Measurements from ENCODE around the gene BHMT. TPM values are rescaled to one million over a fixed set of nuclear protein-coding genes. Genes with fewer than 3 reads are reported as not detected.

Gene BHMT
- total RNA-seq, 3 donors from 2014 or later (not counting 1 experiment from before 2014, with no cell fraction given), result not detected

- TF ChIP-seq CTCF (IDR thresholded peaks at IDR 0.05), result no peak
- ATAC-seq, result no peak
- no peak overlapping the region for H3K27ac Mint-ChIP-seq
- Histone ChIP-seq H3K4me3 (ENCODE audit: low read length) (no peak overlapping the region), H3K36me3 (ENCODE audit: control insufficient read depth, insufficient read depth, low read length) (no peaks in the 10 kb centered on the region), H3K27me3 (ENCODE audit: control insufficient read depth, insufficient read depth, low read length) (no peaks in the 10 kb centered on the region), H3K27ac (ENCODE audit: low read length) (no peak overlapping the region), H3K4me1 (ENCODE audit: control insufficient read depth, insufficient read depth, low read length) (no peaks in the 10 kb centered on the region), H3K9me3 (ENCODE audit: control insufficient read depth, insufficient read depth, low read length) (peaks cover 3% of the 10 kb centered on the region)
- no peak overlapping the region for H3K4me3 Mint-ChIP-seq
- intact Hi-C loops (cut with micrococcal nuclease), result no loop called here
- no peak for DNase-seq
- no peaks in the 10 kb centered on the region for H3K9me3 Mint-ChIP-seq
- WGBS (ENCODE audit: insufficient coverage), result 39% methylated on average over 2 of the region's 3 CpGs
- H3K27me3 Mint-ChIP-seq (ENCODE audit: low read depth in 2 of 2), result no peaks in the 10 kb centered on the region
- peaks cover 0 to 9% of the 10 kb centered on the region in 2 donors for H3K4me1 Mint-ChIP-seq
- H3K36me3 Mint-ChIP-seq, result no peaks in the 10 kb centered on the region
These were observed 33.8 kb upstream of the BHMT start for GRCh38 chr5:79077680-79078365.

GRCh38 chr5:79080804-79081203 is 30.8 kb upstream of the BHMT start:
- H3K4me1 Mint-ChIP-seq, result peaks cover 0 to 9% of the 10 kb centered on the region in 2 donors
- peaks cover 0 to 2% of the 10 kb centered on the region in 2 donors for H3K27me3 Mint-ChIP-seq (ENCODE audit: low read depth in 2 of 2)
- H3K4me1 ChIP-seq (ENCODE audit: control insufficient read depth, insufficient read depth, low read length), result no peaks in the 10 kb centered on the region
- TF ChIP-seq CTCF (IDR thresholded peaks at IDR 0.05), result no peak
- no peak overlapping the region for H3K4me3 ChIP-seq (ENCODE audit: low read length)
- H3K9me3 Mint-ChIP-seq, result no peaks in the 10 kb centered on the region
- H3K27me3 ChIP-seq (ENCODE audit: control insufficient read depth, insufficient read depth, low read length), result no peaks in the 10 kb centered on the region
- ATAC-seq, result no peak
- intact Hi-C loops (cut with micrococcal nuclease), result no loop called here
- no peaks in the 10 kb centered on the region for H3K36me3 ChIP-seq (ENCODE audit: control insufficient read depth, insufficient read depth, low read length)
- H3K36me3 Mint-ChIP-seq, result no peaks in the 10 kb centered on the region
- H3K27ac ChIP-seq (ENCODE audit: low read length), result no peak overlapping the region
- no peaks in the 10 kb centered on the region for H3K9me3 ChIP-seq (ENCODE audit: control insufficient read depth, insufficient read depth, low read length)
- no peak for DNase-seq
- WGBS (ENCODE audit: insufficient coverage), result 83% methylated on average over 2 of the region's 2 CpGs
- no peak overlapping the region for H3K27ac Mint-ChIP-seq
- no peak overlapping the region for H3K4me3 Mint-ChIP-seq

- H3K27ac ChIP-seq (ENCODE audit: low read length), result no peak overlapping the region
These were observed 29.8 kb upstream of the BHMT start for GRCh38 chr5:79081779-79082178.

More at GRCh38 chr5:79081779-79082178, 29.8 kb upstream of the BHMT start:
- no peak overlapping the region for H3K4me3 Mint-ChIP-seq
- 88% methylated on average over 4 of the region's 5 CpGs for WGBS (ENCODE audit: insufficient coverage)
- ATAC-seq (no peak), DNase-seq (no peak)
- H3K4me1 Mint-ChIP-seq, result peaks cover 0 to 9% of the 10 kb centered on the region in 2 donors
- peaks cover 0 to 2% of the 10 kb centered on the region in 2 donors for H3K27me3 Mint-ChIP-seq (ENCODE audit: low read depth in 2 of 2)
- no peaks in the 10 kb centered on the region for H3K9me3 ChIP-seq (ENCODE audit: control insufficient read depth, insufficient read depth, low read length)
- H3K4me3 ChIP-seq (ENCODE audit: low read length), result no peak overlapping the region
- intact Hi-C loops (cut with micrococcal nuclease), result no loop called here
- no peak overlapping the region for H3K27ac Mint-ChIP-seq
- no peaks in the 10 kb centered on the region for H3K27me3 ChIP-seq (ENCODE audit: control insufficient read depth, insufficient read depth, low read length)
- H3K4me1 ChIP-seq (ENCODE audit: control insufficient read depth, insufficient read depth, low read length), result no peaks in the 10 kb centered on the region
- H3K36me3 ChIP-seq (ENCODE audit: control insufficient read depth, insufficient read depth, low read length), result no peaks in the 10 kb centered on the region
- H3K9me3 Mint-ChIP-seq, result no peaks in the 10 kb centered on the region
- TF ChIP-seq CTCF (IDR thresholded peaks at IDR 0.05), result no peak
- H3K36me3 Mint-ChIP-seq, result no peaks in the 10 kb centered on the region

Data from natural killer cell (primary cell).